Right lobe of liver (tissue), 4 donors: ENCODE data around the gene NBEA.

Experiments
- POLR2A ChIP-seq: fragments of 450-650 bp; IDR thresholded peaks from one replicate; pipeline ENCODE4 v1.6.1; 2017; ENCODE audit warnings: antibody characterized with exemption, mild to moderate bottlenecking
- TF ChIP-seq, protein P1 (sequence below), 4 donors: fragments of 200-600 bp in 3 of 4; fragments of 450-650 bp in 1 of 4; IDR thresholded peaks; one replicate each; pipeline versions ENCODE4 v1.5.1 to v1.8.0; 2016 to 2022; ENCODE audit warnings: antibody characterized with exemption in 4 of 4, mild to moderate bottlenecking in 2 of 4
- donor health status: DM: no; HTN: no; CAD: no.
- donor health status: DM: no; HTN: no; CAD: no.
- donor health status: DM: no; HTN: yes; CAD: no.

DNA sequence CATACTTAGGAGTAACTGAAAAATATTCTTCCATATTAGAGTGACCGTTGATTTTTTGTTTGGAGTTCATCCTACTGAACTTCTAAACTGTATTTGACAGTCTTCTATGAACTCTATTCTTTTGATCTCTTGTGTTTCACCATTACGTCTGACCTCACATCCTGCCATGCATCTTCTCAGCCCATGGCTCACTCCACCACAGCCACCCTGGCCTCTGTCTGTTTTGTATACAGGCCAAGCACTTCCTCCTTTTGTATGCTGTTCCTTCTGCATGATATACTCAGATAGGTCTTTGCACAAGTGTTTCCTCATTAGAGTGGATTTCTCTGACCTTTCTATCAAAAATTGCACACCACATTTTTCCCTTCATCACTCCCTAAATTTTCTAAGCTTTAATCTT is 414.5 kb downstream of the NBEA start:
- TF ChIP-seq, protein P1, sequence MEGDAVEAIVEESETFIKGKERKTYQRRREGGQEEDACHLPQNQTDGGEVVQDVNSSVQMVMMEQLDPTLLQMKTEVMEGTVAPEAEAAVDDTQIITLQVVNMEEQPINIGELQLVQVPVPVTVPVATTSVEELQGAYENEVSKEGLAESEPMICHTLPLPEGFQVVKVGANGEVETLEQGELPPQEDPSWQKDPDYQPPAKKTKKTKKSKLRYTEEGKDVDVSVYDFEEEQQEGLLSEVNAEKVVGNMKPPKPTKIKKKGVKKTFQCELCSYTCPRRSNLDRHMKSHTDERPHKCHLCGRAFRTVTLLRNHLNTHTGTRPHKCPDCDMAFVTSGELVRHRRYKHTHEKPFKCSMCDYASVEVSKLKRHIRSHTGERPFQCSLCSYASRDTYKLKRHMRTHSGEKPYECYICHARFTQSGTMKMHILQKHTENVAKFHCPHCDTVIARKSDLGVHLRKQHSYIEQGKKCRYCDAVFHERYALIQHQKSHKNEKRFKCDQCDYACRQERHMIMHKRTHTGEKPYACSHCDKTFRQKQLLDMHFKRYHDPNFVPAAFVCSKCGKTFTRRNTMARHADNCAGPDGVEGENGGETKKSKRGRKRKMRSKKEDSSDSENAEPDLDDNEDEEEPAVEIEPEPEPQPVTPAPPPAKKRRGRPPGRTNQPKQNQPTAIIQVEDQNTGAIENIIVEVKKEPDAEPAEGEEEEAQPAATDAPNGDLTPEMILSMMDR (IDR thresholded peaks at IDR 0.05), result no peak
- no peak for TF ChIP-seq POLR2A
